GM23248 (cell line): ENCODE measurements around the gene RNF213.

ENCODE experiments used
- EZH2 ChIP-seq: fragments of 200-600 bp; sonication (generic); IDR thresholded peaks from 2 replicates; pipeline ENCODE4 v1.6.1; 2018; ENCODE audit warnings: antibody characterized with exemption, mild to moderate bottlenecking; ENCODE audit not compliant: insufficient read depth, poor library complexity, severe bottlenecking
- EZH2phosphoT487 ChIP-seq: fragments of 200-600 bp; sonication (generic); IDR thresholded peaks from 2 replicates; pipeline ENCODE4 v1.6.1; 2018; ENCODE audit warnings: antibody characterized with exemption, moderate library complexity, mild to moderate bottlenecking, low read depth; ENCODE audit not compliant: insufficient read depth

DNA sequence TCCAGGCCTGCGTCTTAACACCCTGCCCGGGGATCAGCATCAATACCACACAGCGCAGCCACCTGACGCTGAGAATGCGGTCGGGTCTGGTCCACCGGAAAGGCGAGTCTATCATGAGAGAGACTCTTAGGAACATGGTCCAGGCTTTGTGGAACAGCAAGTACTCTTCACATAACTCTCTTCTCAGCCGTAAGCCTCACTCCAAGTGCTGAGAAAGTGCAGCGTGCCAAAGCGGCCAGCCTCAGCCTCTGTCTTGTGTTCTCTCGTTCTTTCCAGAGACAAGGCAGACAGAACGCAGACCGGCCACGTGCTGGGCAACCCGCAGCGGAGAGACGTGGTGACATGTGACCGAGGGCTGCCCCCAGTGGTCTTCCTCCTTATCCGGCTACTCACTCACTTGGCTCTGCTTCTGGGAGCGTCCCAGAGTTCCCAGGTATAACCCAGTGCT, 119.9 kb downstream of the RNF213 start:
- TF ChIP-seq EZH2phosphoT487 = no peak
- TF ChIP-seq EZH2 = no peak
